Muscle layer of colon (tissue), 2 donors: ENCODE measurements around the gene CACNA2D3.

ENCODE experiments used
- H3K27ac ChIP-seq: one replicate; pipeline ENCODE4 v1.7.0; 2013; ENCODE audit warnings: low read depth, mild to moderate bottlenecking, low read length, moderate library complexity
- H3K27me3 ChIP-seq, 2 donors: one replicate each; pipeline ENCODE4 v1.7.0; 2013; ENCODE audit warnings: low read length in 2 of 2, mild to moderate bottlenecking in 2 of 2; ENCODE audit not compliant: insufficient read depth in 2 of 2, control insufficient read depth in 1 of 2
- H3K36me3 ChIP-seq: one replicate; pipeline ENCODE4 v1.7.0; 2013; ENCODE audit warnings: mild to moderate bottlenecking, low read length; ENCODE audit not compliant: insufficient read depth
- H3K4me1 ChIP-seq: one replicate; pipeline ENCODE4 v1.7.0; 2013; ENCODE audit warnings: mild to moderate bottlenecking, low read length; ENCODE audit not compliant: insufficient read depth
- H3K4me3 ChIP-seq, 2 donors: one replicate each; pipeline ENCODE4 v1.7.0; 2013; ENCODE audit warnings: low read length in 2 of 2, low read depth in 1 of 2, mild to moderate bottlenecking in 1 of 2, moderate library complexity in 1 of 2
- H3K9ac ChIP-seq: one replicate; pipeline ENCODE4 v1.7.0; 2013; ENCODE audit warnings: low read length
- H3K9me3 ChIP-seq: one replicate; pipeline ENCODE4 v1.7.0; 2013; ENCODE audit warnings: mild to moderate bottlenecking, low read length
- donor health status: abdominal sarcoma.
- donor health status: Adenocarcinoma of cecum.

The CACNA2D3 gene

DNA sequence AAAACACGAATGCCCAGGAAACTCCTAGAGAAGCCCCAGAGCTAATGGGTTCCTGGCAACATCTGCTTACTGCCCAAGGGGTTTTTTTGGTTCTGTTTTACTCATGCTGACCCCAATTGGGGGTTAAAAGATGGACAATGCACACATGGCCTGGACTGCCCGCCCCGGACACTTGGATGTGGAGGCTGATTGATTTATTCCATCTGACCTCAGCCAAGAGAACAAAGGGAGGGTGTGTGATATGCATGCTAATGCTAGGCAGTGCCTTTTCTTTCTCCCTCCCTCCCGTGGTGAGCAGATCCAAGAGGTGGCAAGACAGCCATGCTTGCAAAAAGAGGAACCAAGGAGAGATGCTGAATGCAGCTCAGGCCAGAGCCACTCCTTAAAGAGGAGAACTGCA, 808.8 kb downstream of the CACNA2D3 start:
- Histone ChIP-seq H3K9ac (no peak overlapping the region), H3K4me3 (no peak overlapping the region)

DNA sequence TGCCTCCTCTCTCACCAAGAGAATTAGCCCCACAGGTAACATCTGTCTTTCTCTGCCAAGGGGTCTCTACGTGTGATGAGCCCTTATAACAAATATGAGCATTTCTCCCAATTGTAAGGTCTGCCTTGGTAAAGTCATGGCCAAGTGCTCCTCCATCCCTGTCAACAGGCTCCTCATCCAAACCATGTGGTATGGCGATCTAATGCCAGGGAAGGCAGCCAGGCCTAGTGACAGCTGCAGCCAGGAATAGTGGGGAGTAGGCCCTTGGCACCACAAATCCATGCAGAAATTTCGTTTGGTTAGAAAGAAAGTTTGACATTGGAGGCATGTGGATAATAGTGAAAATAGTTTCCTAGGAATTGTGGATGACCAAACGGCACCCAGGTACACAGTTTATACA, 810.3 kb downstream of the CACNA2D3 start:
- no peaks in the 10 kb centered on the region for H3K36me3 ChIP-seq
- H3K4me1 ChIP-seq, result no peaks in the 10 kb centered on the region
- H3K9me3 ChIP-seq, result no peaks in the 10 kb centered on the region
- H3K27ac ChIP-seq, result no peak overlapping the region
- no peak overlapping the region for H3K9ac ChIP-seq
- H3K27me3 ChIP-seq, result no peaks in the 10 kb centered on the region
- H3K4me3 ChIP-seq, result no peak overlapping the region

More for the DNA sequence above, 808.8 kb downstream of the CACNA2D3 start:
- Histone ChIP-seq H3K4me1 (no peaks in the 10 kb centered on the region), H3K27ac (no peak overlapping the region), H3K9me3 (no peaks in the 10 kb centered on the region), H3K36me3 (no peaks in the 10 kb centered on the region), H3K27me3 (no peaks in the 10 kb centered on the region)

DNA sequence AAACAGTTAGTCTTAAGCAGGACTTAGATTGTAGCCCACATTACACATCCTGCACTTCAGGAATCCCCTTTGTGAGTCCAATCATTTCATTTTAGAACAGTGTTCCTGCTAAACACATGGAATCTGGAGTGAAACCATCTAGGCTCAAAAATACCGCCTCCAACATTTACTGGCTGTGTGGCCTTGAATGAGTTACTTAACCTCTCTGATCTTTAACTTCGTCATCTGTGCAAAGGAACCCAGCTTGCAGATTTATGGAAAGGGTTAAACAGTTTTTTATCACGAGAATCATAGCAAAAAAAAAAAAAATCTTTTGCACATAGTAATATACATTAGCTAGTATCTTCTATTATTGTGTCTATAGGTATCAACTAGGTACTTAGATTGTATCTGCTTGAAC, 813.5 kb downstream of the CACNA2D3 start:
- Histone ChIP-seq H3K36me3 (no peaks in the 10 kb centered on the region), H3K27me3 (no peaks in the 10 kb centered on the region), H3K9me3 (no peaks in the 10 kb centered on the region), H3K27ac (no peak overlapping the region), H3K4me1 (no peaks in the 10 kb centered on the region), H3K4me3 (no peak overlapping the region), H3K9ac (no peak overlapping the region)

- Histone ChIP-seq H3K27me3 (no peaks in the 10 kb centered on the region), H3K36me3 (no peaks in the 10 kb centered on the region), H3K4me1 (no peaks in the 10 kb centered on the region), H3K9ac (no peak overlapping the region), H3K4me3 (no peak overlapping the region), H3K27ac (no peak overlapping the region), H3K9me3 (no peaks in the 10 kb centered on the region)
Observed at GRCh38 chr3:54936561-54936960, 814.2 kb downstream of the CACNA2D3 start.

DNA sequence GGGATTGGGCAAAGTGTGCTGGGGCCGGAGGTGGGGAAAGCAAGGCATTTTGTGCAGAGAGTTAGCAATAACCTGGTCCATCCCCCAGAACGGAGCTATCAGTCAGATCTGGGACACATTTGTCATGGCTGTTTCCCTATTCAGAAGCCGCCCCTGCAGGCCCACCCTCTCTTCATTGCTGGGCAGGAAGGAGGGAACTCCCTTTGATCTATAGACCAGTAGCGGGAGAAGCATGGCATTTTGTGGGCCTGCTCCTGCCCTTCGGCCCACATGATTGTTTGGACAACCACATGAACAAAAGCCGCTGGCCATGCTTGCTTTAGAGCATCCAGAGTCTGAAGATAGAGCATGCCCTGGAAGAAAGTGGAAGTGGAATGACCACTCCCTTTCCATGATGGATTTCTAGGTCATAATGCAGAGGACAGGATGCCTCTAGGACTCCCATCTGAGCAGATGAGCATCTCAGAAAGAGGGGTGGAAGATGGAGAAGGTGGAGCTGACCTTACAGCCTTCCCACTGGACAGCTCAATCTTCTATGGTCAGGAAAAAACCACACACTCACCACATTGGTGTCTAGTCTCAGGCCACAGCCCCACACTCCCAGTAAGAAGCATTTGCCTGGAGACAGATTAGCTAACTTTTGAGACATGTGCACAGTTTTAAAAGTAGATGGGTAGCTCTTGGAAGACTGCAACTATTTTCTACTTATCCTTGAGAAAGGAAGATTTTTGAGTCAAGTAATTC, 817.4 kb downstream of the CACNA2D3 start:
- H3K36me3 ChIP-seq, result no peaks in the 10 kb centered on the region
- H3K27me3 ChIP-seq, result no peaks in the 10 kb centered on the region
- H3K9me3 ChIP-seq, result no peaks in the 10 kb centered on the region
- H3K4me3 ChIP-seq, result no peak overlapping the region
- no peak overlapping the region for H3K27ac ChIP-seq
- H3K9ac ChIP-seq, result no peak overlapping the region
- no peaks in the 10 kb centered on the region for H3K4me1 ChIP-seq

- no peaks in the 10 kb centered on the region for H3K9me3 ChIP-seq
- H3K9ac ChIP-seq, result no peak overlapping the region
- no peak overlapping the region for H3K4me3 ChIP-seq
- H3K27me3 ChIP-seq, result no peaks in the 10 kb centered on the region
- no peaks in the 10 kb centered on the region for H3K4me1 ChIP-seq
- no peak overlapping the region for H3K27ac ChIP-seq
- H3K36me3 ChIP-seq, result no peaks in the 10 kb centered on the region
Observed at GRCh38 chr3:54940971-54941370, 818.6 kb downstream of the CACNA2D3 start.

DNA sequence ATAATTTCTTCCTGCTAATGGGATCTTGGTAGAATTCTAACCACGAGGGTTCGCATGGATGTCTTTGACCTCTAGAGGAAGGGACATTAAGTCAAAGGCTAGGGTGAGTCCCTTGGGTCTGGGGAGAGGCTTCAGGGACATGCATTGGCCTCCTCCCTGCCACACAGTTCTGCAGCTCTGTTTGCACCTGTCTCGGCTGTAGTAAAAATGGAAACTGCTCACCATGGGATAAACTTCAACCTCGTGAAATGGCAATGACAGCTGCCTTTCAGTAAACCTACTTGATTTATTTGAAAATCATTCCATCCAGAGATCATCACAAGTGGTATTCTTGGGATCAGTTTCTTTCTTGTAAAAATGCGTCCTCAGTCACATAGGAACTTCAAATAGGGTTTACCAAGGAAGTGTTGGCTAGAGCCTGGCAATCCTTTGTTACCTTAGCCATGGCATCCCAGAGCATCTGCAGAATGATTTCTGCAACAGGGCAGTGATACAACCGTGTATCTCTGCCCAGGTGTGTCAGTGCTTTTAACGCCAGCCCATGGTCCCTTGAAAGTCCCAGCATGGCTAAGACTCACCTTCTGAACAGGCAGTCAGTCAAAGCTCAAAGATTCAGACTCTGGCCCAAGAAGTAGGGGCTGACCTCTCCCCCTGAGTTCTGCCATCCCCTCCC, 819.5 kb downstream of the CACNA2D3 start:
- no peaks in the 10 kb centered on the region for H3K9me3 ChIP-seq
- no peak overlapping the region for H3K27ac ChIP-seq
- H3K4me3 ChIP-seq, result no peak overlapping the region
- no peaks in the 10 kb centered on the region for H3K36me3 ChIP-seq
- no peaks in the 10 kb centered on the region for H3K4me1 ChIP-seq
- H3K27me3 ChIP-seq, result no peaks in the 10 kb centered on the region
- H3K9ac ChIP-seq, result no peak overlapping the region

GRCh38 chr3:54949491-54950044, 827.2 kb downstream of the CACNA2D3 start:
- no peaks in the 10 kb centered on the region for H3K36me3 ChIP-seq
- H3K27ac ChIP-seq, result no peak overlapping the region
- no peak overlapping the region for H3K4me3 ChIP-seq

GRCh38 chr3:54950391-54951003, 828.1 kb downstream of the CACNA2D3 start:
- Histone ChIP-seq H3K9me3 (no peaks in the 10 kb centered on the region), H3K27me3 (no peaks in the 10 kb centered on the region), H3K4me1 (peaks cover 4% of the 10 kb centered on the region), H3K27ac (no peak overlapping the region), H3K9ac (no peak overlapping the region), H3K4me3 (no peak overlapping the region), H3K36me3 (no peaks in the 10 kb centered on the region)

More at GRCh38 chr3:54949491-54950044, 827.2 kb downstream of the CACNA2D3 start:
- H3K27me3 ChIP-seq, result no peaks in the 10 kb centered on the region
- H3K9me3 ChIP-seq, result no peaks in the 10 kb centered on the region
- no peak overlapping the region for H3K9ac ChIP-seq
- peaks cover 4% of the 10 kb centered on the region for H3K4me1 ChIP-seq

GRCh38 chr3:54951405-54951804, 829.1 kb downstream of the CACNA2D3 start:
- Histone ChIP-seq H3K4me1 (peaks cover 4% of the 10 kb centered on the region), H3K4me3 (no peak overlapping the region), H3K9me3 (no peaks in the 10 kb centered on the region), H3K27ac (no peak overlapping the region), H3K27me3 (no peaks in the 10 kb centered on the region), H3K9ac (no peak overlapping the region), H3K36me3 (no peaks in the 10 kb centered on the region)

- Histone ChIP-seq H3K9me3 (no peaks in the 10 kb centered on the region), H3K27me3 (no peaks in the 10 kb centered on the region), H3K36me3 (no peaks in the 10 kb centered on the region), H3K27ac (no peak overlapping the region), H3K4me1 (peaks cover 4% of the 10 kb centered on the region), H3K4me3 (no peak overlapping the region), H3K9ac (no peak overlapping the region)
Observed at GRCh38 chr3:54954022-54954421, 831.7 kb downstream of the CACNA2D3 start.
